GM18517 (cell line): Measurements from ENCODE around the gene STX1A.

Source experiments
- ATAC-seq: cut with Tn5 transposase; IDR thresholded peaks from one replicate; pipeline ENCODE4 v1.9.1; 2021; ENCODE audit warnings: mild to moderate bottlenecking, moderate library complexity; ENCODE audit not compliant: unreplicated experiment

Gene STX1A

DNA sequence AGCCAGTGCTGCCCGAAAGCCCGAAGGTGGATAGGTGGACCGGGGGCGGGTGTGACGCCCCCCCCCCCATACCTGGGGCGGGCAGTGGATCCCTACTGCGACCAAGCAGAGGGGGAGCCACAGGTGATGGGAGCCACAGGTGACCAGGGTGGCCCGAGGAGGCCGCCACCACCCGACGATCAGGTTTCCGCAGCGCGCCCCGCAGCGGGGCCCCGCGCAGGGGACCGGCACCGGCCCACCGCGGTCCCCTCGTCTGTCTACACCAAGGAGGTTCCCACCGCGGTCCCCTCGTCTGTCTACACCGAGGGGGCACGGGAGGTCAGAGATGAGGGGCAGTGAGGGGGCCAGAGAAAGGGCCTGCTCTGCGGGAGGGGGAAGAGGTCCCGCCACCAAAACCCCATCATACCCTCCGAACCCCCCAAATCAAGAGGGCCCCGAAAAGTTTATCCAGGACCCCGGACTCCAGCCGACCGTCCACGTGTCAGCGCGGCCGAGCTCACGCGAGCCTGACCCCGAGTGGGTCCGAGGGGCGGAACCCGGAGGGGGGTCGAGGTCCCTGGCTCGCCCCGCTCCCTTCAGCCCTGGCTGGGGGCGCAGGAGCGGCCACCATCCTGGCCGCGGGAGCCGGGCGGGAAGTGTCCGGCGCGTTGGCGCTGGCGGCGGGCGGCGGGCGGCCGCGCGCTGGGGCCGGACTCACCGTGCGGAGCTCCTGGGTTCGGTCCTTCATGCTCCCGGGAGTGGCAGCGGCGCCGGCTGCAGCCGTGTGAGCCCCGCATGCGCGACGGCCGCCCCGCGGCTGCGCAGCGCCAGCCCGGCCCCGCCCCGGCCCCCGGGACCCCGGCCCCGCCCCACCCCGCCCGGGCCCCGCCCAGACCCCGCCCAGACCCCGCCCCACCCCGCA is at the start of gene STX1A:
TSS of gene STX1A (minus strand) at position 765 of the 901 bp plus-strand sequence. CDS start at position 727, 38 bp downstream.
- peak; percentile 47 for ATAC-seq

- no peak for ATAC-seq
Observed at GRCh38 chr7:73768641-73769480, 49.4 kb upstream of the STX1A start.

DNA sequence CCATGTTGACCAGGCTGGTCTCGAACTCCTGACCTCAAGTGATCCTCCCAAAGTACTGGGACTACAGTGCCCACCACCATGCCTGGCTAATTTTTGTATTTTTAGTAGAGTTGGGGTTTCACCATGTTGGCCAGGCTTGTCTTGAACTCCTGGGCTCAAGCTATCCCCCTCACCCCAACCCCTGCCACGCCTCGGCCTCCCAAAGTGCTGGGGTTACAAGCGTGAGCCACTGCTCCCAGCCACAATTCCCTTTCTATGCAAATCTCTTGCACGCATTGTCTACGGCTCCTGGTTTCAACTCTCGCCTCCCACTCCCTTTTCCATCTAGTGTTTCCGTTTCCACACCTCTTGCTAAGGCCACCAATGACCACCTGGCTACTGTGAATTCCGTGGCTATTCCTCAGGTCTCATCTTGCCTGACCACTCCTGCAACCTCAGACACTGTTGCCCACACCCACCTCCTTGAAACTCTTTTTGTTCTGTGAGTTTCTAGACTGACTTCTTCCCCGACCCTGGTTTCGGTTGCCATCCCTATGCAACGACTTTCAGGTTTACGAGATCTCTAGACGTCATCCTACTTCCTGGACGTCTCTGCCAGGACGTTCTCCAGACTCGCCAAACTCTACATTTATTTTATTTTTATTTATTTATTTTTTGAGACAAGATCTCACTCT is 47.2 kb upstream of the STX1A start:
- ATAC-seq: no peak

DNA sequence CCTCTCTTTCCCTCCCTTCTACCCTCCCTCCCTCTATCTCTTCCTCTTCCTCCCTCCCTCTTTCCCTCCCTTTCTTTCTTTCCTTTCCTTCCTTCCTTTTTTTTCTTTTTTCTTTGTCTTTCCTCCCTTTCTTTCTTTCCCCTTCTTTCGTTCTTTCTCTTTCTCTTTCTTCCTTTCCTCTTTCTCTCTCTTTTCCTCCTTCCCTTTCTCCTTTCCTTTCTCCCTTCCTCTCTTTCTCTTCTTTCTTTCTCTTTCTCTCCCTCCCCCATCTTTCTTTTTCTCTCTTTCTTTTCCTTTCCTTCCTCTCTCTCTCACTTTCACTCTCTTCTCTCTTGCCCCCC is 43.2 kb upstream of the STX1A start:
- ATAC-seq: no peak

DNA sequence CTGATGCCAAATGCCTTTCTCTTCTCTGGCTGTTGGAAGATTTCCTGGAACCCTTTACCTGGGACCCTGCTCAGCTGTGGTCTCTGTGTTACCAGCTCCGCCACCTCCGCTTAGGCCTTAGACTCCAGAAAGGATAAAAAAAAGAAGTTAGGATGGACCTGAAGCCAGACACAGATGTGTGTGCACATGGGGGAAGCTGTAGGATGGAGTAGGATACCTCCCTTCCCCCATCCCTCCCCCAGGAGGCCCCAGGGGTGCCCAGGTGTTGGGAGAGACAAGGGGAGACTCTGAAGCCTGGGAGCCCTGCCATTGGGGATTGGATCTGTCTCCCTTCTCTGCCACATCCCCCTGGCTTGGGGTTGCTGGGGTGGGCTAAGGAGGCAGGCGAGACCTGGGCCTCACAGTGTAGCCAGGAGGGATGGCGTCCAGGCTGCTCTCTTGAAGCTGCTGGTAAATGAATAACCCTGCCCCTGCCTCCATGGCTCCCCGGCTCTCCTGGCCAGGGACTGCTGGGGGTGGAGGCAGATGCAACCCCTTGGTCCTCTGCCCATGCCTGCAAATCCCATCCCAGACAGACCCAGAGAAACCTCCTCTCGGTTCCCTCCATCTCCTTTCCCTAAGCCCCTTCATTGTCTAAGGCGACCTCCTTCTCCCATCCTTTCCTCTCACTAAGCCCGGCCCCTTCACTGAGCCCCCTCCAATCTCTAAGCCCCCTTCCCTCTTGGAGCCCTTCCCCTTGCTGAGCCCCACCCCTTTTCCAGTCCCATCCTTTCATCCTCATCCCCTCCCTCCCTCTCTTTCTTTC is 42.6 kb upstream of the STX1A start:
- no peak for ATAC-seq

GRCh38 chr7:73758581-73759138 is 39.2 kb upstream of the STX1A start:
- ATAC-seq: no peak

GRCh38 chr7:73749931-73750776 is 30.7 kb upstream of the STX1A start:
- no peak for ATAC-seq

- ATAC-seq: no peak
Observed at GRCh38 chr7:73746378-73746777, 26.9 kb upstream of the STX1A start.

DNA sequence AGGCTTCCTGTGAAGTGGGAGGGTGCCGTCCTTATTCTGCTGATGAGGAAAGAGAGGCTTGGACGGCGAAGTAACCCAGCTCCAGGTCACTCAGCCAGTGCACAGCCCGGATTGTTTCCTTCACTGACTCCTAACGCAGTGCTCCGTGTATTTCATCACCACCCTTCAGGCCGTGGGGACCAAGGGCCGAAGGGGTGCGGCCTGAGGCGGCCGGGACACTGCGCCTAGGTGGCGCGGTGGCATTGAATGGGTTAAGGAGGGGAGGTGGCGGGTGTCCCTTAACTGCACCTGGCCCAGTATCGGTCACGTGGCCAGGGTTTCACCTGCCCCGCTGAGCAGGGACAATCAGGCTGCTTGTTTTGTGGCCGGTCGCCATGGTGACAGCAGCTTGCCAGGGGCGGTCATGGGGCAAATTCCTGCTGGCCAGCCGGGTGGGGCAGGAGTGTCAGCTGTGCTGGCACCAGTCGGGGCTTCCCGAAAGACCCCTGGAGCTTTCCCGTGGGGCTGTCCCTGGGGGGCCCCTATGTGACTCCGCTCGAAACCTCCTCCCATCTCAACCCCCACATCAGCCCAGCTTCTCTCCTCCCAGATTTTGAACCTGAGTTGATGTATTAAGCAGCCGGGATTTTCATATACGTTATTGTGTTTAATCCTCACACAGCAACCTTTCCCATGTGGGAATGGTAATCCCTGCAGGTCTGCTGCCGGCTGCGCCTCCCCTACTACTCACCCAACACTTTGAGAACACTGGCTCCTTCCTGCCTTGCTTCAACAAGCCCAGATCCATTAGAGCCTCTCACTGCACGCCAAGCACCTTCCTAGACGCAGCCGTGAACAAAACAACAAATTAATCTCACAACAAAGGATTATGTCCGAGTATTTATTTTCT is 23.5 kb upstream of the STX1A start:
- ATAC-seq: no peak

- no peak for ATAC-seq
Observed at GRCh38 chr7:73742338-73742752, 22.9 kb upstream of the STX1A start.

DNA sequence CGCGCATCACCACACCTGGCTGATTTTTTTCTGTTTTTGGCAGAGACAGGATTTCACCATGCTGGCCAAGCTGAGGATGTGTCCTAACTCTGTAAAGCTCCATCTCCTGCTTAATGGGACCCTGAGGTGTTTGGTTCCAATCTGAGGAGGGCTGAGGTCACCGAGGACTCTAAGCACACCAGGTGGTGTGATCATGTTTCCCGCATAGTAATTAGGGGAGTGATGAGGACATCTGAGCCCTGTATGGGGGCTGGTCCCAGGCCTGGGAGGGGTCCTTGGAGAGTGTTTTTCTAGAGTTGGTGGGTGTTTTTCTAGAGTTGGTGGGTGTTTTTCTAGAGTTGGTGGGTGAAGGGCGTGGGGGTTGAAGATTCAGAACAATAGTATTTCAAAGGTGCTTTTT is 22.1 kb upstream of the STX1A start:
- no peak for ATAC-seq

DNA sequence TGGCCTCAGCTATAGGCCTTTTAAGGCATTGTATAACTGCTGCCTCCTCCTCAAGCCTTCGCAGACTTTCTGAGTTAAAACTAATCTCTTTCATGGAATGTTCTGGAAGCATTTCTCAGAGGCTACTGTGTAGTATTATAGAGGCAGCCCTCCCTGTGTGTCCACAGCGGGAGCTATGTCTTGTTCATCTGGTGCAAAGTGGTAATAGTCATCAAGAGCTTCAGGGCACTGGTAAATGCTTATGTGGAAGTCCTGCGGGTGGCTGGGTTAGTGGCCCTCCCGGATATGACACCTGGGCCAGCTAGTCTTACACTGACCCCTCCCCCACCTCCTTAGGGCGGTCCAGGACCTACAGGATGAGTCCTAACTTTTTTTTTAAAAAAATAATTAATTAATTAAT is 21.3 kb upstream of the STX1A start:
- no peak for ATAC-seq

DNA sequence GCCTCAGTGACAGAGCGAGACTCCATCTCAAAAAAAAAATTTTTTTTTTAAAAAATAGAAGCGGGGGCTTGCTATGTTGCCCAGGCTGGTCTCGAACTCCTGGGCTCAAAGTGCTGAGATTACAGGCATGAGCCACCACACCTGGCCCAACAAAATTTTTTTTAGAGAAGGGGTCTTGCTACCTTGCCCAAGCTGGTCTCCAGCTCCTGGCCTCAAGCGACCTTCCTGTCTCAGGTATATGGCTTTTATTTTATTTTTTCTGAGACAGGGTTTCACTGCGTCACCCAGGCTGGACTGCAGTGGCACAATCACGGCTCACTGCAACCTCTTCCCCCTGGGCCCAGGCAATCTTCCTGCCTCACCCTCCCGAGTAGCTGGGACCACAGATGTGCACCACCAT is 20.7 kb upstream of the STX1A start:
- no peak for ATAC-seq

DNA sequence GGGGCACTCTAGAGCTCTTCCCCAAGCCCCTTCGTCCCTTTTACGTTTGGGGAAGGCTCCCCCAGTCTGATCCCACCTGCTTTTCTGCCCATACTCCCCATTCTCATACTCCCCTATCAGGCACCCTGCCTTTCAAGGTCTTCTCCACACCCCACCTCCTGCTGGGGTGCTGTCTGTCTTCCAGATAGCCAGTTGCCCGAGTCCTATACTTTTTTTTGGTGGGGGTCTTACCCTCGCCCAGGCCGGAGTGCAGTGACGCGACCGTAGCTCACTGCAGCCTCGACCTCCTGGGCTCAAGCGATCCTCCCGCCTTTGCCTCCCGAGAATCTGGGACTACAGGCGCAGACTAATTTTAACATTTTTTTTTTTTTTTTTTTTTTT is 19.9 kb upstream of the STX1A start:
- peak; percentile 10 for ATAC-seq

DNA sequence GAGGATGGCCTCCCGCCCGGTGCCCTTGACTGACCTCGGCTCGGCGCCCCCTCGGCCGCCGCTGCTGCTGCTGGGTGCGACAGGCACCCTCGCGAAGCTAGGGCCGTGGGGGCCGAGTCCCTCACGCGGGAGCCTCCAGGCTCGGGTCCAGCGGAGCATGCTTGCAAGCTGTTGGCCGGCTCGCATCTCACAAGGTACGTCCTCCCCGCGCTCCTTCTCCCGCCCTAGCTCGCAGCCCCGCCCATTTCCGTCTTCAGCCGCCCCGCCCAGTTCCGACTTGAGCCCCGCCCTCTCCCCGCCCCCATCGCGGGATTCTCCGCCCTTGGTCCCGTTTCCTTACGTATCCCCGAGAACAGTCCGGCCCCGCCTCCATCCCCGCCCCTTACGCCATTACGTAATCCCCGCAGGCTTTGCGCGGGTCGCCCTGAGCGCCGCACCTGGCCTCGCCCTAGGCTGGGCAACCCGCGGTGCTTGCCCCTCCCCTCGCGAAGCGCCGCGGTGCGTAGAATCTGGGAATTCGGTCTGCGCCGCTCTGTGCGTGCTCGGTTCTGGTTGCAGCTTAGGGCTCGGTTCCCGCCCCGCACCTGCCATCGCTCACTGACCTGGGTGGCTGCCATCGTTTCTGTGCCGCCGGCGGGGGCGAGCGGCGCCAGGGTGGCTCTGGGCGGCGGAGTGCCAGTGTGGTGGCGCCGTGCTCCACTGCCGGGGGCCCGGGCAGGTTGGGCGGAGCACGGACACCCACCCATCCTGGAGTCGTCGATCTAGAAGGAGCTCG is 19.3 kb upstream of the STX1A start, which contains the start of gene ABHD11:
TSS of gene ABHD11 (minus strand) at position 191 of the 775 bp plus-strand sequence. CDS start at position 159, 32 bp downstream.
- ATAC-seq: peak; percentile 71

DNA sequence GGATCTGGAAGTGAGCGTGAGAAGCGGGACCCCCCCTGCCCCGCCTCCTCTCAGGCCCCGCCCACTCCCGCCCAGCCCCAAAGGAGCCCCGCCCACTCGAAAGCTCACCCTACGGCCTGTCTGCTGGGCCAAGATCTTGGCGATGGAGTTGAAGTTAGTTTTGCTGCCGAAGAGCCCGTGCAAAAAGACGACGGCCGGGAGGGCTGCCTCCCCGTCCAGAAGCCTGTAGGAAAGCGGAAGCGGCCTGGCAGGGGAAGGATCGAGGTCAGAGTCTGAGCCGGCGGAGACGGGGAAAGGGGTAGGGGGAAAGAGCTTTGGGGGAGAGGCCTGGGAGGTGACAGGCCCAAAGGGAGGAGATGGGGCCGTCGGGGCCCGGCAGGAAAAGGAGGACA is 18.7 kb upstream of the STX1A start:
- ATAC-seq: peak; percentile 11

GRCh38 chr7:73737491-73738219 is 18.2 kb upstream of the STX1A start:
- no peak for ATAC-seq
